Spleen (tissue), 7 donors: ENCODE results near the gene SCAMP5.

Experiments
- CTCF ChIP-seq, 11 experiments: fragments of 200-600 bp in 7 of 11; fragments of 450-650 bp in 4 of 11; sonication (generic) in 4 of 11; IDR thresholded peaks in 8 of 11; conservative IDR thresholded peaks in 3 of 11; 1 replicate in 7 of 11; 2 replicates in 4 of 11; pipeline versions ENCODE4 v1.4.0 to v1.8.0; 2016 to 2021; ENCODE audit warnings: antibody characterized with exemption in 11 of 11, inconsistent platforms in 4 of 11, mild to moderate bottlenecking in 1 of 11
- POLR2AphosphoS5 ChIP-seq, 3 donors: sonication (generic); formaldehyde crosslinking; IDR thresholded peaks; one replicate each; pipeline ENCODE4 v1.5.1; 2017; ENCODE audit warnings: antibody characterized with exemption in 3 of 3
- donor health status: DM: no; HTN: no; CAD: no; lungs with moderate emphysema.
- donor health status: DM: no; HTN: no; CAD: no.
- donor health status: DM: no; HTN: no; CAD: no.

GRCh38 chr15:75016431-75016830 lies 21.1 kb downstream of the SCAMP5 start:
- TF ChIP-seq POLR2AphosphoS5 (IDR thresholded peaks at IDR 0.05) (no peak), CTCF (IDR thresholded peaks at IDR 0.05 in 8 of 11, conservative IDR thresholded peaks at IDR 0.05 in 3 of 11) (no peak)
